ENCODE data around the gene NEK6. TPM values are rescaled to one million over a fixed set of nuclear protein-coding genes. Genes with fewer than 3 reads are reported as not detected.

The NEK6 gene
- total and polyA plus RNA-seq, 2 of the 8 experiments (the other 6 are each of a cell fraction or from before 2014, with no cell fraction given) = 17.7 to 19.7 TPM

- TF ChIP-seq NRF1 (IDR thresholded peaks at IDR 0.05; ENCODE audit: low read depth, low read length) = no peak
- no peak for TF ChIP-seq RBBP5 (IDR thresholded peaks at IDR 0.05; ENCODE audit: borderline replicate concordance, low read depth, low read length)
- no peak for TF ChIP-seq RNF2 (IDR thresholded peaks at IDR 0.05; ENCODE audit: borderline replicate concordance, low read depth, low read length, missing control alignments, poor library complexity, severe bottlenecking)
Measured at GRCh38 chr9:124272979-124273378, 15.2 kb downstream of the NEK6 start (continued).

All from H1 (cell line).